TTC549 (cell line): Measurements from ENCODE around the gene EPHB3.

Experiments used
- FAIRE-seq: peaks from 2 replicates; lab custom pipeline; 2012; peaks lifted over from hg19 to GRCh38; lab: Jason Lieb, UNC

Gene EPHB3

GRCh38 chr3:184543843-184544512 lies 17.6 kb upstream of the EPHB3 start:
- FAIRE-seq: no peak

- FAIRE-seq: no peak
These were observed 17.1 kb upstream of the EPHB3 start for GRCh38 chr3:184544513-184544861.

- FAIRE-seq: no peak
These were observed 15.8 kb upstream of the EPHB3 start for GRCh38 chr3:184545769-184546168.

GRCh38 chr3:184546252-184546651 lies 15.3 kb upstream of the EPHB3 start:
- no peak for FAIRE-seq

GRCh38 chr3:184549796-184550577 lies 11.6 kb upstream of the EPHB3 start:
- no peak for FAIRE-seq

- FAIRE-seq: no peak
These were observed 10.5 kb upstream of the EPHB3 start for GRCh38 chr3:184551103-184551502.

GRCh38 chr3:184551614-184552256 lies 9.8 kb upstream of the EPHB3 start:
- no peak for FAIRE-seq

- no peak for FAIRE-seq
These were observed 9.3 kb upstream of the EPHB3 start for GRCh38 chr3:184552296-184552695.

- no peak for FAIRE-seq
These were observed 8.7 kb upstream of the EPHB3 start for GRCh38 chr3:184552863-184553262.

- no peak for FAIRE-seq
These were observed 8.2 kb upstream of the EPHB3 start for GRCh38 chr3:184553385-184553784.

GRCh38 chr3:184554461-184554860 lies 7.1 kb upstream of the EPHB3 start:
- no peak for FAIRE-seq

- FAIRE-seq: no peak
These were observed 4.8 kb upstream of the EPHB3 start for GRCh38 chr3:184556582-184557347.

GRCh38 chr3:184557348-184557950 lies 4.1 kb upstream of the EPHB3 start:
- no peak for FAIRE-seq

GRCh38 chr3:184558726-184559125 lies 2.9 kb upstream of the EPHB3 start:
- FAIRE-seq: no peak

GRCh38 chr3:184559336-184559735 lies 2.2 kb upstream of the EPHB3 start:
- no peak for FAIRE-seq

- FAIRE-seq: no peak
These were observed 1.1 kb upstream of the EPHB3 start for GRCh38 chr3:184560531-184560930.

GRCh38 chr3:184561913-184562877 lies 610 bp downstream of the EPHB3 start:
- FAIRE-seq: no peak

- FAIRE-seq: no peak
These were observed 1.4 kb downstream of the EPHB3 start for GRCh38 chr3:184562878-184563560.

- FAIRE-seq: no peak
These were observed 2.0 kb downstream of the EPHB3 start for GRCh38 chr3:184563561-184563925.

- FAIRE-seq: no peak
These were observed 2.5 kb downstream of the EPHB3 start for GRCh38 chr3:184563941-184564684.
